Hematopoietic multipotent progenitor cell treated with erythropoietin and hydrocortisone succinate and interleukin-3 and kit ligand, for 17 days (in vitro differentiated cells): ENCODE data around the gene ITPR2.
"Not testable (repeated sequence)": the region's sequence is repeated elsewhere in the genome, so short reads cannot be mapped to it uniquely, and the experiment has no call there.

Experiments
- DNase-seq: peaks from one replicate; pipeline ENCODE4 v3.0.0-alpha.2; 2015; ENCODE audit warnings: low spot score

Gene ITPR2

GRCh38 chr12:26729137-26729671, 103.8 kb downstream of the ITPR2 start:
- not testable (repeated sequence) for DNase-seq

- DNase-seq: no peak
Measured at GRCh38 chr12:26728205-26729050, 104.6 kb downstream of the ITPR2 start.

- DNase-seq: no peak
Measured at GRCh38 chr12:26727482-26728204, 105.4 kb downstream of the ITPR2 start.

GRCh38 chr12:26726956-26727355, 106.0 kb downstream of the ITPR2 start:
- no peak for DNase-seq

GRCh38 chr12:26725276-26725916, 107.6 kb downstream of the ITPR2 start:
- no peak for DNase-seq

GRCh38 chr12:26724309-26724702, 108.7 kb downstream of the ITPR2 start:
- DNase-seq: no peak

- DNase-seq: no peak
Measured at GRCh38 chr12:26723379-26724308, 109.3 kb downstream of the ITPR2 start.

GRCh38 chr12:26721800-26722199, 111.2 kb downstream of the ITPR2 start:
- peak; percentile 17 for DNase-seq

- no peak for DNase-seq
Measured at GRCh38 chr12:26719852-26720251, 113.1 kb downstream of the ITPR2 start.

- DNase-seq: no peak
Measured at GRCh38 chr12:26717757-26718156, 115.2 kb downstream of the ITPR2 start.

GRCh38 chr12:26715232-26715631, 117.8 kb downstream of the ITPR2 start:
- no peak for DNase-seq

GRCh38 chr12:26713885-26714383, 119.1 kb downstream of the ITPR2 start:
- DNase-seq: no peak

GRCh38 chr12:26712892-26713291, 120.1 kb downstream of the ITPR2 start:
- DNase-seq: no peak

GRCh38 chr12:26711569-26711968, 121.4 kb downstream of the ITPR2 start:
- DNase-seq: no peak

- DNase-seq: no peak
Measured at GRCh38 chr12:26711072-26711471, 121.9 kb downstream of the ITPR2 start.

GRCh38 chr12:26705851-26706250, 127.1 kb downstream of the ITPR2 start:
- DNase-seq: no peak

- DNase-seq: no peak
Measured at GRCh38 chr12:26704684-26705460, 128.1 kb downstream of the ITPR2 start.

- no peak for DNase-seq
Measured at GRCh38 chr12:26704214-26704613, 128.8 kb downstream of the ITPR2 start.

GRCh38 chr12:26702741-26703140, 130.3 kb downstream of the ITPR2 start:
- no peak for DNase-seq

- DNase-seq: peak; percentile 58
Measured at GRCh38 chr12:26701604-26702215, 131.3 kb downstream of the ITPR2 start.
